CD1c-positive myeloid dendritic cell (primary cell): ENCODE data around the gene NDUFAF3.

Source experiments
- DNase-seq: peaks from one replicate; pipeline ENCODE4 v3.0.0-alpha.2; 2016; ENCODE audit errors: extremely low spot score

NDUFAF3 gene

DNA sequence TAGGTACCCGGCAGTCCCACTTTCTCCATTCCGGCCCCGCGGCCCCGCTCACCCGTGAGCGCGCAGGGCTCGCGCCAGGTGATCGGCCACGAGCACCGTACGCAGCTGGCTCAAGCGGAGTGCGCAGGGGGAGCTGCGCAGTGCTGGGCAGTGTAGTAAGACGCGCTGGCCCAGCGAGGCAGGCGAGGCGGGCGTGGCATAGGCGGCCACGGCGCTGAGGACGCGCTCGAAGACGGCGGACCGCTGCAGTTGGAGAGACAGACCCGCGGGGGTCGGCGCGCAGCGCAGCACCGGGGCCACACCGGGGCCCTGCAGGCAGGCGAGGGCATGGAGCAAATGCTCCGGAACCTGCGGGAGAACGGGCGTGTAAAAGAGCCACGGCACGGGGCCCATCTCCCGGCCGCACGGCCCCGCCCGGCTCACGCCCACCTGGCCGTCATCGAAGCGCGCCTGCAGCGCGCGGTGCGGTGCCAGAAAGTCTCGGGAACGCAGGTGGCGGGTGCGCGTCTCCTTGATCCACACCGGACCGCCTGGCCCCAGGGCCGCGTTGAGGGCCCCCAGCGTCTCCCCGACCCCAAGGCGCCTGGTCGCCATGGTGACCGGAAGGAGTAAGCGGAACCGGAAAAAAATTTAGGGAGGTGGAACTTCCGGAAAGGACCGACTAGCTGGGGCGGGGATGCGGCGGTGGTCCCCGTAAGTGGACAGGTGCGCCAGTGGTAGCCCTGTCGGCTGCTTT is 3.8 kb upstream of the NDUFAF3 start, which contains the start of gene DALRD3:
DALRD3 (minus strand) TSS at position 610 of the 736 bp plus-strand sequence; CDS start at position 594, 16 bp downstream.
- DNase-seq, result peak; percentile 72

DNA sequence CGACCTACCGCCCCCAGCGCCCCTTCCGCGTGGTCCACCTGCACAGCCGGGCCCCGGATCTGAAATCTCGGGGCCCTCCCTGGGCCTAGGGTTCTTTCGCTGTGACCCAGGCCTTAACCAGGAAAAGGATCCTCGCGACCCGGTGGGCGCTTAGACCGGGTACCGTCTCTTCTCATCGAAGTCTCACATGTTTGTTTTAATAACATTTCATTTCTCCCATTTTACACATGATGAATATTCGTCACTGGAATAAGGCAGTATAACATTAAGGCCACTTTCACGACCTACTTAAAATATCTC is 3.3 kb upstream of the NDUFAF3 start:
- DNase-seq, result no peak

DNA sequence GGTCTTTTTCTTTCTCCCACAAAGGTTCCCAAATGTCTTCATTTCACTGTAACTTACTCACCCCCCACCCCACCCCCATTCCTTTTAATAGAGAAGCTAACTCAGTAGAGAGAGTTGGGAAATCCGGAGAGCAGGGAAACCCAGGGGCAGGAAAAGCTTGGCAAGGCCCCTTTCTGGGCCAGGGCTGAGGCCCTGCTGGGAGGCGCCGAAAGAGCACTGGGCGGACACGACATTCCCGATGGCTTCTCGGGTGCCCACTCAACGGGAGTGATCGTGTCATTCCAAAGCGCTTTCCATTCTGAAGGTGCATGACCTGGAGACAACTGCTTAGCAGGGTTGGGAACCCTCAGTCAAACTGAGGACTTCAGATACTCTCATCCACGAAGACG is 2.0 kb upstream of the NDUFAF3 start:
- peak; percentile 49 for DNase-seq

DNA sequence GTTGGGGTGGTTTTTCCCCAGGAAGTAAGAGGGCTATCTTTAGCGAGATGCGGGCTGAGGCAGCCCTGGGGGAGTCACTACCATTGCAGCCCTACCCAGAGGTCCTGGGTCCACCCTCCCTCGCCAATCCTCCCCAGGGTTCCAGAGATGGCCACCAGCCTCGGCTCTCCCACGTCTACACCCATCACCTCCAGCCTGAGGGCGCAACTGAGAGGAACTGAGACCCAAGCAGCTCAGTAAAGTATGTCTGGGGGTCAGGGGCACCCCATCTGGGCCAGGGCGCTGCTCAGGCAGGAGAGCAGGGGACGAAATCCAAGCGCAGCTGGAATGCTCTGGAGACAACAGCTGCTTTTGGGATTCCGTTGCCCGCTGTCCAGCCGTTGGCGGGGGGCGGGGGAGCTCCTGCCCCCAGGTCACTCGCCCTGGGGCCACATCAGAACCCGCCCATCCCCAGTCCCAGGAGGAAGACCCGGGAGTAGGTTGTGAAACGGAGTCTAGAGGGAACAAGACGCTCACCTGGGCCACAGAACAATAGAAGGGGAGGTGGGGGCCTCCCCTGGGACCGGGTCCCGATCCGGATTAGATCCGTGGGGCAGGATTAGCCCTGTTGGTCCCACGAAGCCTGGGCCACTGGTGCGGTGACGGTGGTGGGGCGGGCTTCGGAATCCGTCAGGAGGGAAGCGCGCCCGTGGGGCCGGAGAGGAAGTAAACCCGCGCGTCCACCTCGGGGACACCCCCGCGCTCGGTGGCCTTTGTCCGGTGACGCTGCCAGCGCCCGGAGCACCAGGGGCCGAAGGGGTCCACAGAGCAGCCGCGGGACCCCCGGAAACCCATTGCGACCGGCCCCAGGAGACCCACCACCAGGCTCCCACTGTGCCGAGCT is 1.4 kb upstream of the NDUFAF3 start:
- peak; percentile 89 for DNase-seq

DNA sequence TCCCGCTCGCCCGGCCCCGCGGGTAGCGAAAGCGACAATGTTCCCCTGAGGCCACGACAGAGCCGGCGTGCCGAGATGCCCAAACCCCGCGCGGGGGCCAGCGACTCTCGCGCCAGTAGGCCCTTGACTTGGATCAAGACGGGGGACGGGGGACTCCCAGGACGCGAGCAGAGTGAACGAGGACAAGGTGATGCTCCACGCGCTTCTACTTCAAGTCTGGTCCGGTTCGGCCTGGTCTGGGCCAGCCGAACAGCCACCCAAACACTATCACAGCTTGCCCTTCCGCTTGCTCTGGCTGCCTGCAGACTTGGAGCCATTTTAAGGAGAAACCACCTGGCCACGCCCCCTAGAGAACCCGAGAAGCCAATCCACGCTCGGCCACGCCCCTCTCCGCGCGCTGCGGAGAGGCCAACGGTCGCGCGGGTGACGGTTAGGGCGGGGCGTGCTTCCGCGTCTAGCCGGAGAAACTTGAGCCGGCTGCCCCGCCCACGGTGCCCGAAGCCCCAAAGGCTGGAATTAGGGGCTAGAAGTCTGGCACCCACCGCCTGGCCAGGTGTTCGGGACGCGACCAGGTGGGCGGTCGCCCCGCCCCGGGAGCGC is 608 bp upstream of the NDUFAF3 start:
- DNase-seq, result peak; percentile 100

DNA sequence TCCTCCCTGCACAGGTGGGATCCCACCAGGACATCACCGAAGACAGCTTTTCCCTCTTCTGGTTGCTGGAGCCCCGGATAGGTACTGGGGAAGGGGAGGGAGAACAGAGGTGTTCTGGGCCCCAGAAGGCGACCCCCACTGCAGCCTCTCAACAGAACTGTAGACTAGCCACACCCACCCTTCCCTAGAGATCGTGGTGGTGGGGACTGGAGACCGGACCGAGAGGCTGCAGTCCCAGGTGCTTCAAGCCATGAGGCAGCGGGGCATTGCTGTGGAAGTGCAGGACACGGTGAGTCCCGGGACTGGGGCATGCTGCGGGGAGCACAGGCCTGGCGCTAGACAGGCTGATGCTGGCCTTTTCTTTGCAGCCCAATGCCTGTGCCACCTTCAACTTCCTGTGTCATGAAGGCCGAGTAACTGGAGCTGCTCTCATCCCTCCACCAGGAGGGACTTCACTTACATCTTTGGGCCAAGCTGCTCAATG is 809 bp downstream of the NDUFAF3 start:
- DNase-seq, result no peak

DNA sequence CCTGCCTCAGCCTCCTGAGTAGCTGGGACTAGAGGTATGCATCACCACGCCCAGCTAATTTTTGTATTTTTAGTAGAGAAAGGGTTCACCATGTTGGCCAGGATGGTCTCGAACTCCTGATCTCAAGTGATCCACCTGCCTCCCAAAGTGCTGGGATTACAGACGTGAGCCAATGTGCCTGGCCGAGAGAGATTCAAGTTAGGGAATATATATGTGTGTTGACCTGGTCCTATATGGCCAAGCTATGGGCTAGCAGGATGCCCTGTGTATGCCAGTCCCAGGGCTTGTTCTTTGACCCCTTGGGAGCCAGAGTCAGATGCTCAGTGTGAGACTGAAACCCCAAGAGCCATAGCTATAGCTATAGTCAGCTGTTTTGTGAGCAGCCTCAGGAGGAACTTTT is 1.9 kb downstream of the NDUFAF3 start:
- DNase-seq, result no peak

DNA sequence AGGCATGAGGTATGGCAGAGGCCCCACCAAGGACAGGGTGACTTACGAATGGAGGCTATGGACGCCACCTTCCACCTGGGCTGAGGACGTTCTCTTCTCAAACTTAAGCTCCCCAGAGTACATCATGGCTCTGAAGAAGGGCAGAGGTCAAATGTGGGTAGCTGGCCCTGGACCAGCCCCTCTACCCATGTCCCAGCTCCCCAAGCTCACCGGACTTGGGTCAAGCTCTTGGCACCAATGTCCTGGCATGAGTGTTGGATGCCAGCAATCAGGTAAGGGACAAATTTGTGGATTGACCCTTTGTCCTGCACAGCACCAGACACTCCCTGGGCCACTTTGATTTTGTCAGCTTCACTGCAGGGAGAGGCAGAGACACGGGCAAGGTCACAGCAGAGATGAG is 2.5 kb downstream of the NDUFAF3 start:
- DNase-seq, result no peak

DNA sequence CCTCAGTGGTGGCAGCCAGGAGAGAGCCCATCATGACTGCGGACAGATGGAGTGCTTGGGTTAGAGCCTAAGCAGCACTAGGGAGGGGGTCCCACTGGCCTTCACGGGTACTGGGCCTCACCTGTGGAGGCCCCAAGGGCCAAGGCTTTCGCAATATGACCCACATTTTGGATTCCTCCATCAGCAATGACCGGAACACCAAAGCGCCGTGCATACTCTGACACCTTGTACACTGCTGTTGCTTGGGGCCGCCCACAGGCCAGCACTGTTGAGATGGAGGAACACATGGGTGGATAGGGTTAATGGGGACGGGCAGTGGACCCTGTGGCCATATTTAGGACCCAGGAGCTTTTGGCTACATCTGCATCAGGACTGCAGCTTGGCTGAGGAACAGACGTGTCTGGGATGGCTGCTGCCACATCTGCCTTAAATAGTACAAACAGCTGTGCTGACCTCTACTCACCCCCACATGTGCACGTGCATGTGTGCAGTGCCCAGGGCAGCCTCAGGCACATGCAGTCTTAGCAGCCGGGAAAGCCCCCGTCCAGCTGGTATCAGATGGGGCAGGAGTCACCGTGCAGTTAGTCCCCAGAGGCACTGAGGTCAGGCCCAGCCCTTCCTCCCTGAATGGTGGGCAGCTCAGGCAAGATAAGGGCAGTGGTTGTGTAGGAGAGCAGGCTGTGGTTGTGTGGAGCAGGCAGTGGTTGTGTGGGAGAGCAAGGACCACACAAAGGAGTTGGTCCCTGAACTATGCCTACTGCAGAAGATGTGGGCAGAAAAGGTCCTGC is 3.3 kb downstream of the NDUFAF3 start:
- no peak for DNase-seq

DNA sequence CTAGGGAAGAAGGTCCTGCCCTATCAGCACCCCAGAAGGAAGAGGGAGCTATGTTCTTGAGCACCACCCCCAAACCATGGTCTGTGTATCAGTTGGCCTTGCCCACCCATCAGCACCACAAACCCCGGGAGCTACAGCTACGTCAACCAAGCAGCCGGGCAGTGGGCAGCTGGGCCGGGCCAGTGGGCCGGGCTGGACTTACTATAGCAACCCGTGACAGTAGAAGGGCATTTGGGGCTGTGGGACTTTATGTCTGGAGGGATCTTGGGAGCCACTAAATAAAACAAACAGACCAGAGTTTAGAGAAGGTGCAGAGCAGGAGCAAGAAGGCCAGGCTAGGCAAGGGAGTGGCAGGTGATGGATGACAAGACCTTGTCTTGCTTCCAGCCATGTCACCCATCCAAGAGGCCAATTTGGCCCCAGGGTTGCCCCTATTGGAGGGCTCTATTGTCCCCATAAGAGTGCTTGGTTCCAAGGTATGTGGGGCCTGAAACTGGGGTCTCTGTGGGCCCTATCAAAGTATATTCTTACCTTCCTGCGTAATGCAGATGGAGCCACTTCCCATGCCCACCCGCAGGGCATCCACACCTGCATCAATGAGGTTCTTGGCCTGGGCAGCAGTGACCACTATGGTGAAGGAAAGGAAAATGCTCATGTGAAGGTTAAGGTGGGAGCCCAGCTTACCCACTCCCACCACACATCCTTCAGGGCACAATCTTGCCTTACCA is 4.0 kb downstream of the NDUFAF3 start:
- DNase-seq, result no peak

DNA sequence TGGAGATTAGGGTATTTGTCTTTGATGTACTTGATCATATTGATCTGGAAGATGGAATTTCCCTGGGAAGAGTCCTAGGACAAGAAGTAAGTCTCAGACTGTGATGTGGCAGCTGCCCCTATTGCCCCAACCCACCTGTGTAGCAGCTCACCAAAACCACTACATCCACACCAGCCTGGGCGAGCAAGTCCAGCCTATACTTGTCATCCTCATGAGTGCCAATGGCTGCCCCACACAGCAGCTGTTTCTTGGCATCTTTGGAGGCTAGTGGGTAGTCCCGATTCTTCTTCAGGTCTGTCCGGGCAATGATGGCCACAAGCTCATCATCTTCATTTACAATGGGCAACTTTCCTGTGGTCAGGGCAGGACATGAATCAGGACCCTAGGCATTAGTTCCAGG is 4.6 kb downstream of the NDUFAF3 start:
- no peak for DNase-seq

DNA sequence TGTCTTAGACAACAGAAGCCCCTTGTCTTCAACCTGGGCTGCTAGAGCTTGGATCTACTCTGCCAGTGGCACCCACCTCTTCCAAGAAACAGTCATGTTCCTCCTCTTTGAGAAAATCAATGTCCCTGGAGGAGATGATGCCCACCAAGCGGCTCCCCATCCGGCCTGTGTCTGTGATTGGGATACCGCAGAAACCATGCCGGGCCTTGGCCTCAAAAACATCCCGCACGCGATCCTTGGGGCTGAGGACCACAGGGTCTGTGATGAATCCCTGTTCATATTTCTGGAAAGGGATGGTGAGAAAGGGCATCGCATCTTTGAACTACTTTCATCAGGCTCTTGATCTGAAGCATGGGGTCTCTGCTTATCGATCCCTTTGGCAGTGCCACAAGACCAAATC is 5.7 kb downstream of the NDUFAF3 start:
- DNase-seq, result no peak

DNA sequence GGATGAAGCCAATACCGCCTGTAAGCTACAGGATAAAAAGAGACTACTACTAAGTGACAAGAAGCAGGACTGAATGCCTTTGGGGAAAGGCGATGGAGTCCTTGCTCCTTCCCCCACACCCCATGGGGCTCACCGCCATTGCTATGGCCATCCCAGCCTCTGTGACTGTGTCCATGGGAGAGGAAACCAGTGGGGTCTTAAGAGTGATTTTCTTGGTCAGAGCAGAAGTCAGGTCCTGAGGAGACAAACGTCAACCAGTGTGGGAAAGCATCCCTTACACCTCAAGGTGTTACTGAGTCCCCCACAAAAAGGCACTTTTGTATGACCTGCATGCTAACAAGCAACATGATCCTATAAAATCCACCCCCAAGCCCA is 6.4 kb downstream of the NDUFAF3 start:
- DNase-seq, result no peak

DNA sequence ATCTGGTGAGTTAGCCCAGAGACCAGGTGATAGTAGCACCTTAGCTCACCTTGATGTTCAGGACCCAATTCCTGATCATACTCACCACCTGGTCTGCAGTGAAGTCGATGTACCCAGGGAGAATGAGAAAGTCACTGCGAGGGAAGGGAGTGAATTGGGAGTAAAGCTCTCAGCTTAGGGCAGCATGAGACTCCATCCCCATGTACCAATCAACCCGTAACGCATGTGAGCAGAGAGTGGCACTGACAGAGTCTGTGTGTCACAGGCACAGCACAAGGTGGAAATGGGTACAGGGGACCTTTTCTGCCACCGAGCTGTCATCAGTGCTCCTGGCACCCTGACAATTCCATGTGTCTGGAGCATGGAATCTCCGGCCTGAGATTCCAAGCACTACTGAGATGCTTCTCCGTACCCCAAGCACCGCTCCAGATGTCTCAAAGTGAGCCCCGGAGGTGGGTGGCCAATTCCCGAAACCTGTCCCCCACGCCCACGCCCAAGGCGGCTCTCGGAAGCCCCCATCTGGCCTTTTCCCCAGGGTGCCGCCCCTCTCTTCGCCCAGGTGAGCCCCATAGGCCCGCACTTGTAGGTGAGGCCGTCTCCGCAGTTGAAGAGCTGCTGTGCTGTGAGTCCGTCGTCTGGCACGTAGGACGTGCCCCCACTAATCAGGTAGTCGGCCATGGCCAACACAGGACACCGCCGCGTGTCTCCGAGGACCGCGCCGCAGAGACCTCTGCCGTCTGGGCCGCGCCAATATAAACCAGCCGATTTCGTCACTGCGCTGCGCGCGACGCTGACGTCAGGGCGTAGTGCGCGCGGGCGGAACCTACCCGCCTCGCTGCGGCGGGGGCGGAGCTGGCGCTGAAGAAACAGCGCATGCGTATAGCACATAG is 7.0 kb downstream of the NDUFAF3 start, which contains the start of gene IMPDH2:
IMPDH2 (minus strand) TSS at position 726 of the 890 bp plus-strand sequence; CDS start at position 678, 48 bp downstream.
- peak; percentile 99 for DNase-seq

DNA sequence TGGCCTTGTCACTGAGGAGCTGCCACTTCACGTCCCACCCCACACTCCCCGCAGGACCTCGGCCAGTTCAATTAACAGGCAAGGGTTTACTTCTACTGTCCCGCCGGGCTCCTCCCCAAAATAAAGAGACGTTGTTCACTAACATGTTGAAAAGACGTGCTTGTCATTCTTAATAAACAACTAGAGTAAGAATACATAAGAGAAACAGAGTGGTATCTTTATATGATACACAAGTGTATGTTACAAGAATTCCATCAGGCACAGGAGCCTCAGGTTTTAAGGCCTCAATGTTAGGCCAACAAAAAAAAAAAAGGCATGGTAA is 7.6 kb downstream of the NDUFAF3 start:
- DNase-seq, result no peak

DNA sequence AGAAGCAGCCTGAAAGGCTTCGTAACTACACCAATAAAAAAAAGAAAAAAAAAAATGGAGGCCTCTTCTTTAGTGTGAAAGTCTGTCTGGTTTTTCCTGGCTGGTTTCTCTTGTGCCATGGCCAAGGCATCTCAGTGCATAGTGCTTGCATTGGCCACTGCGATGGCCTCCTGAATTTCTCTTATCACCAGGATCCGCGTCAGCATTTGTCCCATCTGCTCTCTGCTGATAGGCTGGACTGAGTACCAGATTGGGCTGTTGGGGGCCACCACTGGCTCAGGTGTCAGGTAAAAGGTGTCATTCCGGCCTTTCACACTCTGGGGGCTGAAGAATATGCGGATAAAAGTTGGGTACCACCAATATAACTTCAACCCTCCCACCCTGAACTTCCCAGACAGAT is 8.4 kb downstream of the NDUFAF3 start:
- no peak for DNase-seq

DNA sequence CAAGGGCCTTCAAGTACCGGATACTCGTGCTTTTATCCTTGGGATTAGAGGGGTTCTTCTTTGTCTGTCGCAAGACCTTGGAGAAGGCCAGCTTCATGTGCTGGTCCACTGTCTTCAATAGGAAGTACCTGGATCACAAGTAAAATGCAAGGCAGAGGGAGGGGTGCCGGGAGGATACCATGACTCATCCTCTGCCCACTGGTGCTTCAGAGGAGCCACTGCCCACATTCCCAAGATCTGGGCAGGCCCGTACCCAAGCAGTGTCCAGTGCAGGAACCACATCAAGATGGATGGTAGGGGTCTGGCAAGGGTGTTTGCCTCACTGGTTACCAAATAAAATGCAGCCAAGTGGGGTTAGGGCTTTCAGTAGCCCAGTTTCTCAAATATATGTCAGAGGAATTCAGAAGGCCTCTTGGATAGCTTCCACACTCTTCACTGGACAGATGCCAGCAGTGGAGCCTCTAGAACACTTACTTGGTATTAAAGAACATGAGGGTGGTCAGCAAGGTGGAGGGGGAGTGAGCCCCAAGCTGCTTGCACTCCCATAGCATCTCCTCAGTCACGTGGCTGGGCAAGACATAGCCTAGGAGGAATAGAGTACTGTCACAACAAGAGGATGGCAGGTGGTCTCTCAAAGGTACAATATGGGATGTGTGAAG is 10.9 kb downstream of the NDUFAF3 start:
- DNase-seq, result no peak

DNA sequence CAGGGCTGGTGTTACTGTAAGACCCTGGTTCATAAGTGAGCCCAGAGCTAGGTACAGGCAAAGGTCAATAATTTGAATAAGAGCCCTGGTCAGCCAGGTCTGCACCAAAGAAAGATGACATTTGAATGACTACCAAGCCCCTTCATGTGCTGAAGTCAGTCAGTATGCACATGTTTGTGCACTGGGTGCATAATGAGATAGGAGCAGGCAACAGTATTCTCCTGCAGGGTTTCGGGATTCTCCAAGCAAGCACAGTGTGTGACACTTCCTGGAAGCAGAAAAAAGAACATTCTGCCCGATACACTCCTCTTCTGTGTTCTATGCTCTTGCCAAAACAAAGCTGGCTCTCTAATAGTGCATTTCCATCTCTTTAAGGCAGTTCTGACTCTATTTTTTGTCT is 12.7 kb downstream of the NDUFAF3 start:
- no peak for DNase-seq

DNA sequence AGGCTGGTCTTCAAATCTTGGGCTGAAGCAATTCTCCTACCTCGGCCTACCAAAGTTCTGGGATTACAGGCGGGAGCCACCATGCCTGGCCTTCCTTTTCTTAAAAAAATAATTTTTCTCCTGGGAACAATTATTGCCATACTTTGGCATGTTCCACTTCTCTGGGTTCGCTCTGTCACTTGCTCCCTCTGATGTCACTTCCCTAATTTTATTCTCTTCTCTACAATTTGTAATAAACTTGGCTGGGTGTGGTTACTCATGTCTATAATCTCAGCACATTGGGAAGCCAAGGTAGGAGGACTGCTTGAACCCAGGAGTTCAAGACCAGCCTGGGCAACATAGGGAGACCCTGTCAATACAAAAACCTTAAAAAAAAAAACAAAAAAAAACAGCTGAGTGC is 13.4 kb downstream of the NDUFAF3 start:
- peak; percentile 58 for DNase-seq

DNA sequence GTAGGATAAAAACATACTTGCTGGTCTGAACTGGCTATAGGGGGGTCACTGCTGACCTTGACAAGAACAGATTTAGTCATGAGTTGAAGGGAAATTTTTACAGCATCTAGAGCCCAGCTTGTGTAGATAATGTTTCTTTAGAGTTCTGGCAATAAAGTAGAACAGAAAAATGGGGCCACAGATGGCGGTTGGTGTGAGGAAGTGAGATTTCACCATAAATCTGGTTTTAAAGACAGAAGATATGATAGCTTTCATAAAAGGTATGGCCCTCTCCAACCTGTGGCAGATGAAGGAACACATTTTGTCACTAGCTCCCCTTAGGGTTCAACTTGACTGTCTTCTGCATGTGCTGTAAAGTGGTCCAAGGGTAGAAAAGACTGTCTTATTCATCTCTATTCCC is 31.6 kb downstream of the NDUFAF3 start:
- no peak for DNase-seq
